Kidney epithelial cell (primary cell): ENCODE results near the gene MBD3L3. TPM values are rescaled to one million over a fixed set of nuclear protein-coding genes. Genes with fewer than 3 reads are reported as not detected.
"Not testable (repeated sequence)": the region's sequence is repeated elsewhere in the genome, so short reads cannot be mapped to it uniquely, and the experiment has no call there.

Experiments used
- DNase-seq: peaks from one replicate; pipeline ENCODE4 v3.0.0-alpha.2; 2010; ENCODE audit warnings: low read depth
- H3K27me3 ChIP-seq: 2 replicates; pipeline ENCODE4 v1.6.0; 2011; ENCODE audit warnings: low read length; ENCODE audit not compliant: control insufficient read depth, insufficient read depth
- H3K36me3 ChIP-seq: 2 replicates; pipeline ENCODE4 v1.5.1; 2011; ENCODE audit warnings: low read length; ENCODE audit not compliant: control insufficient read depth, insufficient read depth
- H3K4me3 ChIP-seq: 2 replicates; pipeline ENCODE4 v1.5.1; 2011; ENCODE audit warnings: low read depth, mild to moderate bottlenecking, control low read depth, low read length
- total RNA-seq: library from RNA; depleted of rRNA; stranded (reverse); fragments of >200 nt; gene quantifications from 2 replicates; pipeline ENCODE4 v1.2.3, GENCODE V29; 2015
- TF ChIP-seq, protein P1 (sequence below): IDR thresholded peaks from 2 replicates; pipeline ENCODE4 v1.5.1; 2011; ENCODE audit warnings: mild to moderate bottlenecking, moderate library complexity, low read length, control low read depth, inconsistent platforms; ENCODE audit not compliant: insufficient read depth, poor library complexity, severe bottlenecking

The MBD3L3 gene
- total RNA-seq, 1 donor from 2014 or later, result not detected

DNA sequence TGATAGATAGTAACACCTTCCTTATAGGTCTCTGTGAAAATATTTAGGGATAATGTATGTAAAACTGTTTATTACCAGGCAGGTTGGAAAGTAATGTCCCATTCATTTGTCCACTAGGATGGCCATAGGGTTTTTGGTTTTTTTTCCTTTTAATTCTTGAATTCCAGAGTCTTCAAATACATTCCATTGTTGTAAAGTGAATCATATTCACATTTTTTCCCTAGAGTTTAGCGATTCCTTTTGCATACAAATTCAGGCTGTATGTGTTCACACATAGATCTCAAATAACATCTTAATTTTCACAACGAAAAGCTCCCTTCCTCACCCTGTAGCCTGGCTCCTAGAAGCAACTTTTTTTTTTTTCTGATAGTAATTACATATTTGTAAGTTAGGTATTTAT lies 9.2 kb upstream of the MBD3L3 start:
- peaks cover 1% of the 10 kb centered on the region for H3K36me3 ChIP-seq
- no peaks in the 10 kb centered on the region for H3K27me3 ChIP-seq
- DNase-seq, result no peak
- H3K4me3 ChIP-seq, result no peak overlapping the region
- TF ChIP-seq, protein P1, sequence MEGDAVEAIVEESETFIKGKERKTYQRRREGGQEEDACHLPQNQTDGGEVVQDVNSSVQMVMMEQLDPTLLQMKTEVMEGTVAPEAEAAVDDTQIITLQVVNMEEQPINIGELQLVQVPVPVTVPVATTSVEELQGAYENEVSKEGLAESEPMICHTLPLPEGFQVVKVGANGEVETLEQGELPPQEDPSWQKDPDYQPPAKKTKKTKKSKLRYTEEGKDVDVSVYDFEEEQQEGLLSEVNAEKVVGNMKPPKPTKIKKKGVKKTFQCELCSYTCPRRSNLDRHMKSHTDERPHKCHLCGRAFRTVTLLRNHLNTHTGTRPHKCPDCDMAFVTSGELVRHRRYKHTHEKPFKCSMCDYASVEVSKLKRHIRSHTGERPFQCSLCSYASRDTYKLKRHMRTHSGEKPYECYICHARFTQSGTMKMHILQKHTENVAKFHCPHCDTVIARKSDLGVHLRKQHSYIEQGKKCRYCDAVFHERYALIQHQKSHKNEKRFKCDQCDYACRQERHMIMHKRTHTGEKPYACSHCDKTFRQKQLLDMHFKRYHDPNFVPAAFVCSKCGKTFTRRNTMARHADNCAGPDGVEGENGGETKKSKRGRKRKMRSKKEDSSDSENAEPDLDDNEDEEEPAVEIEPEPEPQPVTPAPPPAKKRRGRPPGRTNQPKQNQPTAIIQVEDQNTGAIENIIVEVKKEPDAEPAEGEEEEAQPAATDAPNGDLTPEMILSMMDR, result no peak

DNA sequence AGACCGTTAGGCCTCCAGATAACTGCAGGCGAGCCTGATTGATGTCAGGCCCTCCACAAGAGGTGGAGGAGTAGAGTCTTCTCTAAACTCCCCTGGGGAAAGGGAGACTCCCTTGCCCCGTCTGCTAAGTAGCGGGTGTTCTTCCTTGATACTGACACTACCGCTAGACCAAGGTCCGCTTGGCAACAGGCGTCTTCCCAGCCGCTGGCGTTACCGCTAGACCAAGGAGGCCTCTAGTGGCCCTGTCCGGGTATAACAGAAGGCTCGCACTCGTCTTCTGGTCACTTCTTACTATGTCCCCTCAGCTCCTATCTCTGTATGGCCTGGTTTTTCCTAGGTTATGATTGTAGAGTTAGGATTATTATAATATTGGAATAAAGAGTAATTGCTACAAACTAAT lies 8.6 kb upstream of the MBD3L3 start:
- H3K36me3 ChIP-seq, DNase-seq, H3K4me3 ChIP-seq, H3K27me3 ChIP-seq: not testable (repeated sequence)
- TF ChIP-seq, protein P1, result peak; percentile 22

DNA sequence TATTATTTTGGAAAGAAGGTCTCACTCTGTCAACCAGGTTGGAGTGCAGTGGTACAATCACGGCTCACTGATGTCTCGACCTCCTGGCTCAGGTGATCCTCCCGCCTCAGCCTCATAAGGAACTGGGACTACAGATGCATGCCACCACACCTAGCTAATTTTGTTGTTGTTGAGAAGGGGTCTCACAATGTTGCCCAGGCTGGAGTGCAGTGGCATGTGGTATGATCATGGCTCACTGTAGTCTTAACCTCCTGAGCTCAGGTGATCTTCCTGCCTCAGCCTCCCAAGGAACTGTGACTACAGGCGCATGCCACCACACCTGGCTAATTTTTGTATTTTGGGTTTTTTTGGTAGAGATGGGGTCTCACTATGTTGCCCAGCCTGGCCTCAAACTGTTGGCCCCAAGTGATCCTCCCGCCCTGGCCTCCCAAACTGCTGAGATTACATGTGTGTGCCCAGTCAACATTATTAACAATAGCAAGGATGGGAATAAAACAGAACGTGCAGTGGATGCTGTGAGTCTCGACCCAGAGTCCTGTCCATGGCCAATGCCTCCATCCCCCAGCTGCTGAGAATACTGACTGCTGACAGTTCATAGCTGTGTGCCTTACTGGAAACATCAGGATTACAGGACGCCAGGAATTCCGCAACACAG lies 5.4 kb upstream of the MBD3L3 start:
- no peaks in the 10 kb centered on the region for H3K27me3 ChIP-seq
- no peak overlapping the region for H3K4me3 ChIP-seq
- TF ChIP-seq, protein P1, result no peak
- H3K36me3 ChIP-seq, result no peaks in the 10 kb centered on the region
- no peak for DNase-seq

DNA sequence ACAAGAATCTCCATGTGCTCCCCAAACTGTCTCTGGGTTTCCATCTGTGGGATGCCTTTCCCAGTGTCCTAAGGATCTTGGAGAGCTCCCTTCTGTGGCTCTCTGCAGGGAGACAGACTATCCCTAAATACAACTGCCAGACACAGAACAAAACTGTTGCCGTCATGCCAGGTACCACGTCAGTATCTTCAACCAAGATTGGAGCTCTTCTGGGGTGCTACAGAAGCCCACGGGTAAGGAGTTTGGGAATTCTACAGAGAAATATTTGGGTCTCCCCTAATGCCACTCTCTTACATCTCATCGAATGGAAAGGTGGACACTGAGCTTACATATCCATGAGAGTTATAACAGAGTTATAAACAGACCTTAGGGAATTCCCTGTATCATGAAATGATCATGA lies 4.9 kb upstream of the MBD3L3 start:
- Histone ChIP-seq H3K36me3 (no peaks in the 10 kb centered on the region), H3K27me3 (no peaks in the 10 kb centered on the region), H3K4me3 (no peak overlapping the region)
- no peak for DNase-seq
- TF ChIP-seq, protein P1, result no peak

DNA sequence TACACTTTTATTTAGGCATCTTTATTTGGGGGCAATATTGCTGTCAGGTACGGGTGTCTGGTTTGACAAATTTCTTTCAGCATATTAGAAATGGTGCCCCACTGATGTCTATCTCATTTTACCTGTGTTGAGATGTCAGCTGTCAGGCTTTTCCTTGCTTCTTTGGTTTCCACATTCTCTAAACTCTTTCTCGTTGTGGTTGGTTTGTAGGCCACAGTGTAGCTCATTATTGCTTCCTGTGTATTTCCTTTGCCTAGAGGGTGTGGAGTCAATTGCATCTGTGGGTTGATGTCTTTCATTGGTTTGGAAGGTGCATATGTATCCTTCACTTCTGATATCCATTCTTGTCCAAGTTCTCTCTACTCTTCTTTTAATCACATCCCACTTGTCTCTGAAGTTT lies 1.5 kb upstream of the MBD3L3 start:
- not testable (repeated sequence) for DNase-seq, H3K4me3 ChIP-seq, H3K27me3 ChIP-seq, H3K36me3 ChIP-seq

DNA sequence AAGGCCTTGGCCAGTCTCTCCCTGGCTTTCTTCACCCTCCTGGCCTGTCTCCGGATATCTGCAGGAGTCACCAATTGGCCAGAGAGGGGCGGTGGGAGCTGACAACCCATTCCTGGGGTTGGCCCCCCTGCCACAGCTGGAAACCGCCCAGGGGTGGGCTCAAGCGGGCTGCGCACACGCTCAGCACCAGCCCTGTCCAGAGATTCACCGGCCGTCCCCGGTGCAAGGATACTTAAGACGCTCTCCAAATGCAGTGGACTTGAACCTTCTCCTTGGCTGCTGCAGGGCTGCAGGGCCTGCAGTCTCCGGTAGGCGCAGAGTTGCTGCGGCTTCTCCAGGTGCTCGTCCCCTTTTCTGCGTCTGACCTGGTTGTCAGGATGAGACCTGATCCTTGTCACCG lies 2.1 kb downstream of the MBD3L3 start:
- not testable (repeated sequence) for DNase-seq

DNA sequence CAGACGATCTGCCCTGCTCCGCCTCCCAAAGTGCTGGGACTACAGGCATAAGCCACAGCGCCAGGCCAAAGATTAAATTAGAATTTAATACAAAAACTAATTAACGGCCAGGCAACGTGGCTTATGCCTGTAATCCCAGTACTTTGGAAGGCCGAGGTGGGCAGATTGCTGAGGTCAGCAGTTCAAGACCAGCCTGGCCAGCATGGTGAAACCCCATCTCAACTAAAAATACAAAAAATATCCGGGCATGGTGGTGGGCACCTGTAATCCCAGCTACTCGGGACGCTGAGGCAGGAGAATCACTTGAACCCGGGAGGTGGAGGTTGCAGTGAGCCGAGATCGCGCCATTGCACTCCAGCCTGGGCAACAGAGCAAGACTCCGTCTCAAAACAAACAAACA lies 2.8 kb downstream of the MBD3L3 start:
- not testable (repeated sequence) for H3K36me3 ChIP-seq, DNase-seq, H3K4me3 ChIP-seq, H3K27me3 ChIP-seq

More for the DNA sequence above, 2.1 kb downstream of the MBD3L3 start:
- not testable (repeated sequence) for H3K27me3 ChIP-seq, H3K4me3 ChIP-seq, H3K36me3 ChIP-seq

DNA sequence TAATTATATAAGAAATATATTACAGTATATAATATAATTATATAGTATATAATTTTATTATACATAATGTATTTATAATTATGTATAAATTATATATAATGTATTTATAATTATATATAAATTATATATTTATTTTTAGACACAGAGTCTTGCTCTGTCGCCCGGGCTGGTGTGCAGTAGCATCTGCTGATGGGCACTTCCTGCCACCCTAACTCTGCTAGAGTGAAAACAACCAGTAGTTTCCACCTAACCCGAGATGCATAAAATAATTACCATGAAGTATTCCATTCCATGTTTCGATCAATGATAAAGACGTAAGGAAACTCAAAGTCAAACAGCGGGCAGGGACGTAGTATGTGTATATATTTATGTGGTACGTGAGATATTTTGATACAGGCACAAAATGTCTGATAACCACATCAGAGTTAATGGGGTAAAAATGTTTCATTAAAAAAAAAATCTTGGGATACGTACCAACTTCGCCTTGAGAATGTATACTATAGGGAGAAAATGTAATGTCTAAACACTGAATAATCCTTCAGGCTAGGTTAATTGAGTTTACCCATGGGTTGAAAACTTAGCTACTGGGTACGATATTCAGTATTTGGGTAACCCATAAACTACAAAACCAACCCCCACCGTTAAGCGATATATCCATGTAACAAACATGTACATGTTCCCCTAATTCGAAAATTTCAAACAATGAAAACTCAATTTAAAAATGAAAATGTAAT lies 3.7 kb downstream of the MBD3L3 start:
- H3K36me3 ChIP-seq, DNase-seq: not testable (repeated sequence)

DNA sequence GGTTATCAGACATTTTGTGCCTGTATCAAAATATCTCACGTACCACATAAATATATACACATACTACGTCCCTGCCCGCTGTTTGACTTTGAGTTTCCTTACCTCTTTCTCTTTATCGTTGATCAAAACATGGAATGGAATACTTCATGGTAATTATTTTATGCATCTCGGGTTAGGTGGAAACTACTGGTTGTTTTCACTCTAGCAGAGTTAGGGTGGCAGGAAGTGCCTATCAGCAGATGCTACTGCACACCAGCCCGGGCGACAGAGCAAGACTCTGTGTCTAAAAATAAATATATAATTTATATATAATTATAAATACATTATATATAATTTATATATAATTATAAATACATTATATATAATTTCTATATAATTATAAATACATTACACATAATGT lies 5.6 kb downstream of the MBD3L3 start:
- not testable (repeated sequence) for H3K4me3 ChIP-seq, H3K36me3 ChIP-seq, H3K27me3 ChIP-seq, DNase-seq

More for the DNA sequence above, 3.7 kb downstream of the MBD3L3 start:
- not testable (repeated sequence) for H3K4me3 ChIP-seq, H3K27me3 ChIP-seq

DNA sequence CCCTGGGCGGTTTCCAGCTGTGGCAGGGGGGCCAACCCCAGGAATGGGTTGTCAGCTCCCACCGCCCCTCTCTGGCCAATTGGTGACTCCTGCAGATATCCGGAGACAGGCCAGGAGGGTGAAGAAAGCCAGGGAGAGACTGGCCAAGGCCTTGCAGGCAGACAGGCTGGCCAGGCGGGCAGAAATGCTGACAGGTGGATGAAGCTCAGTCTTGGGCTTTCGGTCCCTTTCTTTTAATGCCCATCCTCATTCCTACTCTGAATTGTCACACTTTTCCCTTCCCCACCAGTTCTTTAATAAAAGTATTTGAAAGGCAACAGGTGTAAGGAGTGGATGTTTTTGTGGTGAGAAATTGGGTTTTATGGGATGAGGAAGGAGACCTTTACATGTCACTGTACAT lies 7.1 kb downstream of the MBD3L3 start:
- DNase-seq, H3K4me3 ChIP-seq, H3K27me3 ChIP-seq, H3K36me3 ChIP-seq: not testable (repeated sequence)

DNA sequence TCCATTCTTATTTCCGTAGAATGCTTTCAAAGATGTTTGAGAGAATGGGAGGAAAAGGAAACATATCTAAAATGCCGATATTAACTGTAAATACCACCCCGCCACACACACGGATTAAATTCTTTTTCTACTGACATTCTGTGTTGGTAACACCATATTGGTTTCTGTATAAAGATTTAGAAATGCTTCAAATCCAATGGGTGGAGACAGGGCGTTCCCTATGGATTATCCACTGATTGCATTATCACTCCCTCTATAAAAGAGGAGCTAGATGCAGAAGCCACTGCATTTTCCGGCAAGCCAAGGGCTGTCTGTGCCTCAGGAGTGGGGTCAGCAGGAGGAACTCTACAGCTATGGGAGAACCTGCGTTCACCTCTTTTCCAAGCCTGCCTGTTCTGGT lies 9.5 kb downstream of the MBD3L3 start, which contains the start of gene MBD3L2:
Gene MBD3L2, plus strand, starts transcription at position 301 of the 400 bp plus-strand sequence. Its CDS starts 53 bp downstream, at position 354.
- H3K27me3 ChIP-seq, DNase-seq, H3K4me3 ChIP-seq, H3K36me3 ChIP-seq: not testable (repeated sequence)
